Liver (tissue), 3 donors: ENCODE measurements around the gene UNC13C.

Source experiments
- ATF3 ChIP-seq: IDR thresholded peaks from 2 replicates; pipeline ENCODE4 v1.6.1; 2016; ENCODE audit warnings: antibody characterized with exemption
- CTCF ChIP-seq: fragments of 150-350 bp; IDR thresholded peaks from 2 replicates; pipeline ENCODE4 v1.5.1; 2017; ENCODE audit warnings: improper control_type of control experiment, low read depth, low read length; ENCODE audit not compliant: missing input control
- EGR1 ChIP-seq, 2 donors: IDR thresholded peaks; 2 replicates each; pipeline ENCODE4 v1.6.1; 2016 to 2018; ENCODE audit warnings: antibody characterized with exemption in 2 of 2, low read depth in 2 of 2
- GABPA ChIP-seq, 2 donors: IDR thresholded peaks in 1 of 2; conservative IDR thresholded peaks in 1 of 2; 2 replicates each; pipeline ENCODE4 v1.6.1; 2016; ENCODE audit warnings: antibody characterized with exemption in 2 of 2, mild to moderate bottlenecking in 1 of 2, moderate library complexity in 1 of 2
- JUND ChIP-seq, 2 donors: IDR thresholded peaks; 2 replicates each; pipeline ENCODE4 v1.6.1; 2016; ENCODE audit warnings: antibody characterized with exemption in 2 of 2
- MAX ChIP-seq: IDR thresholded peaks from 2 replicates; pipeline ENCODE4 v1.6.1; 2016; ENCODE audit warnings: antibody characterized with exemption
- NR2F2 ChIP-seq: IDR thresholded peaks from 2 replicates; pipeline ENCODE4 v1.6.1; 2016; ENCODE audit warnings: antibody characterized with exemption
- RAD21 ChIP-seq, 2 donors: IDR thresholded peaks; 2 replicates each; pipeline ENCODE4 v1.6.1; 2016; ENCODE audit warnings: antibody characterized with exemption in 2 of 2, mild to moderate bottlenecking in 2 of 2
- REST ChIP-seq: IDR thresholded peaks from 2 replicates; pipeline ENCODE4 v1.6.1; 2016; ENCODE audit warnings: antibody characterized with exemption, mild to moderate bottlenecking
- RXRA ChIP-seq, 2 donors: IDR thresholded peaks; 2 replicates each; pipeline ENCODE4 v1.6.1; 2017 to 2018; ENCODE audit warnings: antibody characterized with exemption in 2 of 2, mild to moderate bottlenecking in 1 of 2
- TAF1 ChIP-seq: conservative IDR thresholded peaks from 2 replicates; pipeline ENCODE4 v1.6.1; 2016; ENCODE audit warnings: antibody characterized with exemption, mild to moderate bottlenecking
- YY1 ChIP-seq: IDR thresholded peaks from 2 replicates; pipeline ENCODE4 v1.6.1; 2016; ENCODE audit warnings: antibody characterized with exemption, mild to moderate bottlenecking
- ZBTB33 ChIP-seq: IDR thresholded peaks from 2 replicates; pipeline ENCODE4 v1.6.1; 2016; ENCODE audit warnings: antibody characterized with exemption
- donor health status: healthy.
- donor health status: healthy.

GRCh38 chr15:54506977-54507524 is 528.8 kb downstream of the UNC13C start:
- TF ChIP-seq JUND (IDR thresholded peaks at IDR 0.05) (no peak), ATF3 (no peak), GABPA (IDR thresholded peaks at IDR 0.05 in 1 of 2, conservative IDR thresholded peaks at IDR 0.05 in 1 of 2) (no peak), NR2F2 (no peak), CTCF (no peak), TAF1 (no peak), REST (no peak), EGR1 (IDR thresholded peaks at IDR 0.05; ENCODE audit: low read depth in 2 of 2) (no peak), YY1 (no peak), RXRA (IDR thresholded peaks at IDR 0.05) (no peak), ZBTB33 (no peak), RAD21 (IDR thresholded peaks at IDR 0.05) (no peak), MAX (no peak)
